Type B pancreatic cell (in vitro differentiated cells): ENCODE measurements around the gene MLN. TPM values are rescaled to one million over a fixed set of nuclear protein-coding genes. Genes with fewer than 3 reads are reported as not detected.

ENCODE experiments used
- DNase-seq: peaks from one replicate; pipeline ENCODE4 v3.0.0; 2021; ENCODE audit warnings: mixed read lengths; ENCODE audit not compliant: unreplicated experiment; ENCODE audit errors: extremely low spot score
- H3K27ac Mint-ChIP-seq: 2 replicates; pipeline ENCODE4 v1.8.0; 2021; ENCODE audit warnings: mild to moderate bottlenecking, mixed read lengths
- H3K27me3 Mint-ChIP-seq: 2 replicates; pipeline ENCODE4 v1.8.0; 2021; ENCODE audit warnings: mixed read lengths
- H3K36me3 Mint-ChIP-seq: 2 replicates; pipeline ENCODE4 v1.8.0; 2021; ENCODE audit warnings: mixed read lengths
- H3K4me1 Mint-ChIP-seq: one replicate; pipeline ENCODE4 v1.8.0; 2021; ENCODE audit warnings: mixed read lengths; ENCODE audit not compliant: unreplicated experiment
- H3K4me3 Mint-ChIP-seq: 2 replicates; pipeline ENCODE4 v1.8.0; 2021; ENCODE audit warnings: mild to moderate bottlenecking, mixed read lengths
- H3K9me3 Mint-ChIP-seq: 2 replicates; pipeline ENCODE4 v1.8.0; 2021; ENCODE audit warnings: mixed read lengths
- total RNA-seq: library from RNA; stranded (reverse); gene quantifications from 2 replicates; pipeline ENCODE4 v1.2.1, GENCODE V29; 2021; ENCODE audit warnings: low replicate concordance
- TF ChIP-seq, protein P1 (sequence below): fragments of 200-600 bp; sonication (generic); conservative IDR thresholded peaks from 2 replicates; pipeline ENCODE4 v1.5.0; 2021; ENCODE audit warnings: antibody characterized with exemption, mild to moderate bottlenecking

The MLN gene
- total RNA-seq, 1 donor from 2014 or later, result 0.65 TPM

DNA sequence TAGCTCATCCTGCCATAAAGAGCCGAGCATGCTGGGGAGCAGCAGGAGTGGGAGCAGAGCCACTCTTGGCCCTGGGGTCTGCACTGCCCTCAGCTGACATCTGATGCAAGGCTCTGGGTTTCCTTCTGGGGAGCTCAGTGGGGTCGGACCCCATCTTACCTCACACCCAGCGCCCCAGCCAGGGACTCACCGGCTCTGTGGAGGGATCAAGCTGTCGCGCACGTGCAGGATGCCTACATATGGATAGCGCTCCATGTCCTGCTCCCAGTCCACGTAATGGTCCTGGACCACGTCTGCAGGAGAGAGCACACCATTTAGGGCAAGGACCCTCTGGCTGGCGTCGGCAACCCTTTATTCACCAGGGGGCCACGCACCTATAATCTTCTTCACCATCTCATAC, 27.0 kb downstream of the MLN start:
- Mint-ChIP-seq H3K4me1 (peaks cover 20% of the 10 kb centered on the region), H3K9me3 (no peaks in the 10 kb centered on the region), H3K27me3 (no peaks in the 10 kb centered on the region), H3K36me3 (peaks cover 29% of the 10 kb centered on the region), H3K4me3 (no peak overlapping the region), H3K27ac (no peak overlapping the region)
- TF ChIP-seq, protein P1, sequence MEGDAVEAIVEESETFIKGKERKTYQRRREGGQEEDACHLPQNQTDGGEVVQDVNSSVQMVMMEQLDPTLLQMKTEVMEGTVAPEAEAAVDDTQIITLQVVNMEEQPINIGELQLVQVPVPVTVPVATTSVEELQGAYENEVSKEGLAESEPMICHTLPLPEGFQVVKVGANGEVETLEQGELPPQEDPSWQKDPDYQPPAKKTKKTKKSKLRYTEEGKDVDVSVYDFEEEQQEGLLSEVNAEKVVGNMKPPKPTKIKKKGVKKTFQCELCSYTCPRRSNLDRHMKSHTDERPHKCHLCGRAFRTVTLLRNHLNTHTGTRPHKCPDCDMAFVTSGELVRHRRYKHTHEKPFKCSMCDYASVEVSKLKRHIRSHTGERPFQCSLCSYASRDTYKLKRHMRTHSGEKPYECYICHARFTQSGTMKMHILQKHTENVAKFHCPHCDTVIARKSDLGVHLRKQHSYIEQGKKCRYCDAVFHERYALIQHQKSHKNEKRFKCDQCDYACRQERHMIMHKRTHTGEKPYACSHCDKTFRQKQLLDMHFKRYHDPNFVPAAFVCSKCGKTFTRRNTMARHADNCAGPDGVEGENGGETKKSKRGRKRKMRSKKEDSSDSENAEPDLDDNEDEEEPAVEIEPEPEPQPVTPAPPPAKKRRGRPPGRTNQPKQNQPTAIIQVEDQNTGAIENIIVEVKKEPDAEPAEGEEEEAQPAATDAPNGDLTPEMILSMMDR, result no peak
- DNase-seq, result no peak

GRCh38 chr6:33776186-33776585, 27.6 kb downstream of the MLN start:
- no peak overlapping the region for H3K27ac Mint-ChIP-seq
- peaks cover 23% of the 10 kb centered on the region for H3K4me1 Mint-ChIP-seq
- H3K27me3 Mint-ChIP-seq, result no peaks in the 10 kb centered on the region
- H3K9me3 Mint-ChIP-seq, result no peaks in the 10 kb centered on the region
- H3K4me3 Mint-ChIP-seq, result no peak overlapping the region
- peaks cover 29% of the 10 kb centered on the region for H3K36me3 Mint-ChIP-seq
- TF ChIP-seq, protein P1, result no peak
- DNase-seq, result no peak

GRCh38 chr6:33774774-33775173, 29.0 kb downstream of the MLN start:
- peaks cover 32% of the 10 kb centered on the region for H3K4me1 Mint-ChIP-seq

DNA sequence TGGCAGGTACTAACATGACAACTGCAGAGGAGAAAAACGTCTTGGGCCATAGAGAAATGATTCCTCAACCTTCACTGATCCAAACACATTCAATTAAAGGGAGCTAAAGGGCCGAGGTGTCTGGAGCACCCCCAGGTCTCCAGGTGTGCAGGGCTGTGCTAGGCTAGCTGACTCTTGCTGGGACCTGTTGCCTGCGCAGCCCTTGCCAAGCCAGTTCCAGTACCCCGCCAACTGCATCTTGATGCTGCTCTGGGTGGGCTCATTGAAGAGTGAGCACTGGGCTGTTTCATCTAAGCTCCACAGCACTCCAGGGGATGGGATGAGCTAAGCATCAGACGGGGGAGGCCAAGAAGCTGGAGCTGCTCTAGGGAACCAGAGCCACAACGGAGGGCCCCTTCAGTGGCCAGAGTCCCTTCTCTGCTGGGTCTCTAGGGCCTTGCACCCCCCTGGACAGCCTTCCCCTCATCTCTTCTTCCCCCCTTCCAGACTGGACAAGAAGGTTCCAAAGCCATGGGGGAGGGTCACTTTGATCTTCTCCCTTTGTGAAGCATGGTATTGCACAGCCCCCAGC, 30.8 kb downstream of the MLN start:
- H3K36me3 Mint-ChIP-seq, result peaks cover 23% of the 10 kb centered on the region
- no peak for DNase-seq
- no peaks in the 10 kb centered on the region for H3K9me3 Mint-ChIP-seq
- no peak overlapping the region for H3K27ac Mint-ChIP-seq
- no peak overlapping the region for H3K4me3 Mint-ChIP-seq
- TF ChIP-seq, protein P1, result no peak
- H3K27me3 Mint-ChIP-seq, result peaks cover 5% of the 10 kb centered on the region
- peaks cover 33% of the 10 kb centered on the region for H3K4me1 Mint-ChIP-seq

More at GRCh38 chr6:33774774-33775173, 29.0 kb downstream of the MLN start:
- Mint-ChIP-seq H3K27me3 (no peaks in the 10 kb centered on the region), H3K27ac (no peak overlapping the region), H3K4me3 (no peak overlapping the region), H3K36me3 (peaks cover 25% of the 10 kb centered on the region), H3K9me3 (no peaks in the 10 kb centered on the region)
- TF ChIP-seq, protein P1, result no peak
- no peak for DNase-seq

DNA sequence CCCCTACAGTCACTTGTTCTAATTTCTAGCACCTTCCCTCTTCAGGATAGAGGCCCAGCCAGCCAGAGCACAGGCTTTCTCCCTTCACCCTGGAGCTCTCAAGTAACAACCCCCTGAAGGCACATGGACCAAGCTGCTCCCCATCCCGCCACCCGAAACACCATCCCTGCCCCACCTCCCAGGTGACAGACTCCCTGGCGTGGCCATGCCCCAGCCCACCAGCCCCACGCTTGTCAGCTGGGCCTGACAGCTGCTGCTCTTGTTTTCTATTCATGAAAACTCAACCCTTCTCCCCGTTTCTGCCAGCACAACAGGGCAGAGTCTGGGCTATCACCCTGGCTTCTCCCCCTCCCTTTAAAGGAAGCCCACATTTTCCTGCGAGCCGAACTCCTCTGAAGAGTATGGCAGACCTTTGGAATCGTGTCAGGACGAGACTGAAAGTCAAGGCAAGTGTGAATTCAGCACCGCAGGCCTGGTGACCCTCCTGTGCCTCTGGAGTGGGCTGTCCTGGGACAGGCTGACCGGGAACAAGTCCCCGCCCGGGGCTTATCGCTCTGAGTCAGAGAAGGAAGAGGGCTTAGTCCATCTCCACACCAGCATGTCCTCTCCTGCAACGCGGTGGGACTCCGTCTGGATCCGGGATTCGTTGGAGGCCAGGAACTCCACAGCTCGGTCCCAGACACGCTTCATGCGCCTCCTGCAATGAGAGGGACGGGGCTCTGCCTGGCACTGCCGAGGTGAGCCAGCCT, 31.5 kb downstream of the MLN start:
- Mint-ChIP-seq H3K9me3 (no peaks in the 10 kb centered on the region), H3K27me3 (peaks cover 5% of the 10 kb centered on the region), H3K36me3 (peaks cover 16% of the 10 kb centered on the region), H3K4me3 (peak overlapping the region; percentile 28), H3K27ac (no peak overlapping the region), H3K4me1 (peaks cover 33% of the 10 kb centered on the region)
- DNase-seq, result no peak
- TF ChIP-seq, protein P1, result no peak
